ENCODE measurements around the gene AXL. TPM values are rescaled to one million over a fixed set of nuclear protein-coding genes. Genes with fewer than 3 reads are reported as not detected.

The AXL gene
- total RNA-seq, 4 donors from 2014 or later = 65.8 to 141 (median 78.7) TPM

DNA sequence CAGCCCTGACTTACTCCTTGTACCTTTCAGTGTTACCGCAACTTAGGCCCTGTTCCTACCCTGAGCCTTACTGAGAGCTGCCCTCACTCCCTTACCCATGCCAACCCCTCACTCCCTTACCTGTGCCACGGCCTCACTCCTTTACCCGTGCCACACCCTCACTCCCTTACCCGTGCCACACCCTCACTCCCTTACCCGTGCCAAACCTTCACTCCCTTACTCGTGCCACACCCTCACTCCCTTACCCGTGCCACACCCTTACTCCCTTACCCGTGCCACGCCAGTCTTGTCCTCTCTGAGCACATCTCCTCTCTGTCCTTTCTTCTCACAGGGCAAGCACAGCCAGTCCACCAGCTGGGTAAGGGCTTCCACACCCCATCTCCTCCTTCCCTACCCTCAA, 20.3 kb downstream of the AXL start:
- no peak for DNase-seq (ENCODE audit: low spot score)
- no peak for ATAC-seq (ENCODE audit: low FRiP score)
- TF ChIP-seq, protein P1, sequence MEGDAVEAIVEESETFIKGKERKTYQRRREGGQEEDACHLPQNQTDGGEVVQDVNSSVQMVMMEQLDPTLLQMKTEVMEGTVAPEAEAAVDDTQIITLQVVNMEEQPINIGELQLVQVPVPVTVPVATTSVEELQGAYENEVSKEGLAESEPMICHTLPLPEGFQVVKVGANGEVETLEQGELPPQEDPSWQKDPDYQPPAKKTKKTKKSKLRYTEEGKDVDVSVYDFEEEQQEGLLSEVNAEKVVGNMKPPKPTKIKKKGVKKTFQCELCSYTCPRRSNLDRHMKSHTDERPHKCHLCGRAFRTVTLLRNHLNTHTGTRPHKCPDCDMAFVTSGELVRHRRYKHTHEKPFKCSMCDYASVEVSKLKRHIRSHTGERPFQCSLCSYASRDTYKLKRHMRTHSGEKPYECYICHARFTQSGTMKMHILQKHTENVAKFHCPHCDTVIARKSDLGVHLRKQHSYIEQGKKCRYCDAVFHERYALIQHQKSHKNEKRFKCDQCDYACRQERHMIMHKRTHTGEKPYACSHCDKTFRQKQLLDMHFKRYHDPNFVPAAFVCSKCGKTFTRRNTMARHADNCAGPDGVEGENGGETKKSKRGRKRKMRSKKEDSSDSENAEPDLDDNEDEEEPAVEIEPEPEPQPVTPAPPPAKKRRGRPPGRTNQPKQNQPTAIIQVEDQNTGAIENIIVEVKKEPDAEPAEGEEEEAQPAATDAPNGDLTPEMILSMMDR (IDR thresholded peaks at IDR 0.05) = no peak

DNA sequence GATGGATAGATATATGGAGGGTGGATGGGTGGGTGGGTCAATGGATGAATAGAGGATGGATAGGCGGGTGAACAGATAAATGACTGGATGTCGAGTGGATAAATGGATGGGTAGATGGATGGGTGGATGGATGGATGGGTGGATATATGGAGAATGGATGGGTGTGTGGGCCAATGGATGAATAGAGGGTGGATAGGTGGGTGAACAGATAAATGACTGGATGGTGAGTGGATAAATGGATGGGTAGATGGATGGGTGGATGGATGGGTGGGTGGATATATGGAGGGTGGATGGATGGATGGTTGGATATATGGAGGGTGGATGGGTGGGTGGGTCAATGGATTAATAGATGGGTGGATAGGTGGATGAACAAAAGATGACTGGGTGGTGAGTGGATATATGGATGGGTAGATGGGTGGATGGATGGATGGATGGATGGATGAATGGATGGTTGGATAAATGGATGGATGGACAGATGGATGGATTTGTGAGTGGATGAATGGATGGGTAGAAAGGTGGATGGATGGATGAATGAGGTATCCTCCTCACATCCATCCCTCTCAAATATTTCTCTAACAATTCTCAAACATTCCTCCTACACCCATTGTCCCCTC, 21.0 kb downstream of the AXL start:
- TF ChIP-seq, protein P1 (IDR thresholded peaks at IDR 0.05) = no peak
- ATAC-seq (ENCODE audit: low FRiP score) (no peak), DNase-seq (ENCODE audit: low spot score) (no peak)

GRCh38 chr19:41241859-41242258, 22.8 kb downstream of the AXL start:
- DNase-seq (ENCODE audit: low spot score) = no peak
- TF ChIP-seq, protein P1 (IDR thresholded peaks at IDR 0.05) = no peak

DNA sequence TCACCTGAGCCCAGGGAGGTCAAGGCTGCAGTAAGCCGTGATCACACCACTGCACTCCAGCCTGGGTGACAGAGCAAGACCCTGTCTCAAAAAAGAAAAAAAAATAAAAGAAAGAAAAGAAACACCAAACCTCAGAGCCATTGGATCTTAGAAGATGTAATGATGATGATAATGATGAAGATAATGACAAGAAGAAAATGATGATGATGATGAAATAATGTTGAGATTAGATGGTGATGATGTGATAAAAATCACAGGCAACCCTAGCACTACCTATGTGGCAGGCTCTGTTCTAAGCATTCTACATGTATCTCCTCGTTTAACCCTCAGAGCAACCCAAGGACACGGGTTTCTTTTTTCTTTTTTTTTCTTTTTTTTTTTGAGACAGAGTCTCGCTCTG, 25.1 kb downstream of the AXL start:
- TF ChIP-seq, protein P1 (IDR thresholded peaks at IDR 0.05) = no peak
- no peak for DNase-seq (ENCODE audit: low spot score)
- ATAC-seq (ENCODE audit: low FRiP score) = no peak

More at GRCh38 chr19:41241859-41242258, 22.8 kb downstream of the AXL start:
- ATAC-seq (ENCODE audit: low FRiP score) = no peak

DNA sequence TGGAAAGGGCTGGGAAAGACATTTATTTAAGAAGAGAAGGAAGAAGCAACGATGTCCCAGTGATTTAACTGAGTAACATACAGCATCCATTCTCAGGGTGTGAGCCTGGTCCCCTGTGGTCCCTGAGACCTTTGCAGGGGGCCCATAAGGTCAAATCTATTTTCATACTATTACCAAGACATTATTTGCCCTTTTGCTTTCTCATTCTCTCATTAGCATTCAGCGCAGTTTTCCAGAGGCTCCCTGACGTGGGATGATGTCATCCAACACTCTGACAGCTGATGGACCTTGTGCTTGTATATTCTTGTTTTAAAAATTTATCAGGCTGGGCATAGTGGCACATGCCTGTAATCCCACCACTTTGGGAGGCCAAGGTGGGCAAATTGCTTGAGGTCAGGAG, 26.8 kb downstream of the AXL start:
- ATAC-seq (ENCODE audit: low FRiP score) = no peak
- DNase-seq (ENCODE audit: low spot score) = no peak
- TF ChIP-seq, protein P1 (IDR thresholded peaks at IDR 0.05) = no peak

- ATAC-seq (ENCODE audit: low FRiP score) = no peak
- TF ChIP-seq, protein P1 (IDR thresholded peaks at IDR 0.05) = no peak
- no peak for DNase-seq (ENCODE audit: low spot score)
Measured at GRCh38 chr19:41248895-41249294, 29.9 kb downstream of the AXL start.

- ATAC-seq (ENCODE audit: low FRiP score) (no peak), DNase-seq (ENCODE audit: low spot score) (no peak)
- TF ChIP-seq, protein P1 (IDR thresholded peaks at IDR 0.05) = no peak
Measured at GRCh38 chr19:41249707-41250423, 30.8 kb downstream of the AXL start.

Data from omental fat pad (tissue), 4 donors.